Stimulated activated CD4-positive, alpha-beta T cell treated with anti-CD3 and anti-CD28 coated beads, TNF-alpha, amount 100 ng/mL, for 1 hour (primary cell): ENCODE data around the gene C9orf43.
"Not testable (repeated sequence)": the region's sequence is repeated elsewhere in the genome, so short reads cannot be mapped to it uniquely, and the experiment has no call there.

Experiments
- DNase-seq, 3 donors: peaks; one replicate each; pipeline ENCODE4 v3.0.0-alpha.2; 2020; ENCODE audit warnings: low read depth in 3 of 3, low spot score in 1 of 3

C9orf43 gene

DNA sequence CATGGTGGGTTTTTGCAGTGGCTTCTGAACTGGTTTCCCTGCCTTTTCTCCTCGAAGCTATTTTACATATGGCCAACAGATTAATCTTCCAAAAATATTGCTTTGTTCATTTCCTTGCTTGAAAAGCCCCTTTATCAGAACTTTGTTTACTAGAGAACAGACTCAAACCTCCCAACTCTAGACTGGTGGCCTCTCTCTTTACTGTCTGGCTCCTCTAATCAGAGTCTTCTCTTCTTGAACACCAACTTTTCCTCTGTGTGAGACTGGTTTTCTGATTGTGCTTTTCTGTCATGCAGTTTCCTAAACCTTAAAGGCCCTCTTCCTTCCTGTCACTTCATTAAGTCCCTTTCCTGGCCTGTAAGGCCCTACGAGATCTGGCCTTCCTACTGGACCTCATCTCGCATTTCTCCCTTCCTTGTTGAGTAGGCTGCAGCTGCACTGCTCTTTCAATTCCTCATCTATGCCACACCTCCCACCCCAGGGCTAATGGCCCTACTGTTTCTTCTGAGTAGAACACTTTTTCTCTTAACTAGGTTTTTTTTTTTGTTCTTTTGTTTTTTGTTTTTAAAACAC is 5.7 kb downstream of the C9orf43 start:
- no peak for DNase-seq

DNA sequence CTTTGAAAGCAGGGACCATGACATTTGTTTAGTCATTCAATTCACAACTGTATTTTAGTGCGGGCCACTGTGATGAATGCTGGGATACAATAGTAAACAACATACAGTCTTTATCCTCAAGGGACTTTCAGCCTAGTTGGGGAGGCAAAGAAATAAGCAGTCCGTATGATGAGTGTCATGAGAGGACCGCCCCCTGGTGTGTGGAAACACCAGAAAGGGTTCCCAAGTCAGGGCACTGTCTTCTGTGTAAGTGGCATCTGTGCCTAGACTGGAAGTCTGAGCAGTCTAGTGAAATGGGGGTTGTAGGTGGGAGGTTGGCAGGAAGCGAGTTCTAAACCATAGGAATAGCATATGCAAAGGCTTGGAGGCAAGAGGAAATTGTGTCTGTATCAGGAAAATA is 6.8 kb downstream of the C9orf43 start:
- no peak for DNase-seq

DNA sequence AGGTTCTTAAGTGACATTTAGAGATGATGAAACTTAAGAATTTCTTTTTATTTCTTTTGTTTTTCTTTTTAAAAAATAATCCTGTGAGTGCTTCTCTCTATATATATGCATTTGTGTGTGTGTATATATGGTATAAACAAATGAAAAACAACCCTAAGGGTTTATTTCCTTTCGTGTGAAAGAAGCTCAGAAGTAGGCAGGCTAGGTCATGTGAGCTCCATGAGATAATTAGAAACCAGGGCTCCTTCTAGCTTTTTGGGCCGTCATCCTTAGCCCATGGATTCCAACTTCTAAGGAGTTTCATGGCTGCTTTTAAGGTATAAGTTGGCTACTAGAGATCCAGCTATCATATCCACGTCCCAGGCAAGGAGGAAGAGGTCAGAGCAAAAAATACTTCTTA is 11.2 kb downstream of the C9orf43 start:
- DNase-seq: no peak

DNA sequence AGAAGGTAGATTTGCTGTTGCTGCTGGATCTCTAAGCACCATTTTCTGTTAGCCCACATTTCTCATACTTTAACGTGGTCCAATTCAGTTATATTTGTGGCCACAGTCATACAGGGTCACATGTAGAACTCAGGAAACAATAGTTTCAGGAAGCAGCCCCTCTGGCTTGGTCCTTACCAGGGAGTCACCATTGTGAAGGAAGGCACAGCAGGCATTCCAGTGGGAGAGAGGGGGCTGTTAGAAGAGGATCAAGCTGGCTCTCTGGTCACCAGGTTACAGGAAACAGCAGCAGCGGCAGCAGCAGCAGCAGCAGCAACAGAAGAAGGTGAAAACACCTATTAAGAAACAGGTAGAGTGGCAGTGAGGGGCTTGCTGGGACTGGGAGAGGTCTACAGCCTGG is 14.5 kb downstream of the C9orf43 start:
- no peak for DNase-seq

DNA sequence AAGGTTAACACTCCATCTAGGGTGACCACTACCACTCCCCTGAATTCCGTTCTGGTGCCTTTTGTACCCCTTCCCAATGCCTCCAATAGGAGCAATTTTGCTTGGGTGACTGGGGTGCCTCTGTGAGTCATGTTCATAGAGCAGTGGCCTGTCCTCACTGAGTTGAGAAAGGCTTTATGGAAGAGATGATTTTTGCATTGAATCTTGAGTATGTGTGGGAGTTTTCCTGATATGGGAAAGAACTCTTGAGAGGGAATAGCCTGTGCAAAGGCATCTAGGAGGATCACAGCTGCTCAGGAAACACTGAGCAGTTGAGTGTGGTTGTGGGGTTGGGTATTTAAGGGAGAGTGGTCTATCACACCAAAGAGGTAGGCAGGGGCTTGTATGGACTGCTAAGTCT is 16.2 kb downstream of the C9orf43 start:
- no peak for DNase-seq

DNA sequence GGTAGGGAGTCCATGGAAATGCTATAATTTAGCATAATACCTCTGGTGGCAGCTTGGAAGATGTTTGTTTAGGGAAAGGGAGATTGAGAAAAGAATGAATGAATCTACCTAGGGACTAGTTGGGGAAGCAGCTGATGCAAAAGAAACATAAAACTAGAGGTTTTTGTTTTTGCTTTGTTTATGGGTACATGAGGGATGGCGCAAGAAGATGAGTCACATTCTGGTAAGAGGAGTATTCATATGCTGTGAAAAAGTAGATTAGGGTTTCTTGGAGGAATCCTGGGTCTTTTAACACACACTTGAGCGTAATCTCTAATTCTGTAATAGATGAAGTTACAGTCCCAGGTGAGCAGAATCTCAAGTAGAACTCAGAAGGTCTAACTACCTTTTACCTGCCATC is 17.1 kb downstream of the C9orf43 start:
- no peak for DNase-seq

DNA sequence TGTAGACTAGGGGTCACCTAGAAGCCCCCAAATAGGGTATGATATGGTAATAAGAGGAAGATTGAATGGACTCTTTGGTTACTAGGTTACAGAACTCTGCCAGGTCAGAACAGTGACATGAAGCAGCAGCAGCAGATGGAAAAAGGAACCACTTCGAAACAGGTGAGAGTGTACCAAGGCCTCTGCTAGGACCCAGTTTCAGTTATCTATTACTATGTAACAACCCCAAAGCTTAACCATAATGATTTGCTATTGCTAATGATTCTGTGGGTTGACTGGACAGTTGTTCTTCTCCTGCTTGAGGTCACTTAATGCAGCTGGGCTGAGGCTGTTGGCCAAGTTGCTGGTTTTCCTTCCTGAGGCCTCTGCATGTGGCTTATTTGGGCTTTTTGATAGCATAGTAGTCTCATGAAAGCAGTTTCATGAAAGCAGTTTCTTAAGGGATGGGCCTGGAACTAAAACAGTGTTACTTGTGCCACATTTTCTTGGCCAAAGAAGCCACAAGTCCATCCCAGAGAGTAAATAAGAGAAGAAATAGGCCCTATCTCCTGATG is 17.6 kb downstream of the C9orf43 start:
- DNase-seq: no peak

DNA sequence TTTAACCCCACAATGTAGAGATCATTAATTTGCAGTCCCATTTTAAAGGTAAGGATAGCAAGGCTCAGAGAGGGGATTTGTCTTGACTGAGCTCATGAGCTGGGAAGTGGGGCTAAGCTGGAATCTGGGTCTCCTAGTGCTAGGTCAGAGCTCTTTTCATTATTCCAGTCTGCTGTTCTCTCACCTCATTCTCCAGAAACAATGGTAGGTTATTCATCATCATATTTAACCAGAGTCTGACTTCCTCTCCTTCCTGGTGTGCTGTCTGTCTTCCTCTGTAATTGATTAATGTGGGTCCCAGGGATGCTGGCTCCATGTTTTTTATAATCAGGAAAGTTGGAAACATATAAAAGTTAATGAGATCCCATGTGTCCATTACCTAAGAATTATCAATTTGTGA is 20.6 kb downstream of the C9orf43 start:
- DNase-seq: no peak

DNA sequence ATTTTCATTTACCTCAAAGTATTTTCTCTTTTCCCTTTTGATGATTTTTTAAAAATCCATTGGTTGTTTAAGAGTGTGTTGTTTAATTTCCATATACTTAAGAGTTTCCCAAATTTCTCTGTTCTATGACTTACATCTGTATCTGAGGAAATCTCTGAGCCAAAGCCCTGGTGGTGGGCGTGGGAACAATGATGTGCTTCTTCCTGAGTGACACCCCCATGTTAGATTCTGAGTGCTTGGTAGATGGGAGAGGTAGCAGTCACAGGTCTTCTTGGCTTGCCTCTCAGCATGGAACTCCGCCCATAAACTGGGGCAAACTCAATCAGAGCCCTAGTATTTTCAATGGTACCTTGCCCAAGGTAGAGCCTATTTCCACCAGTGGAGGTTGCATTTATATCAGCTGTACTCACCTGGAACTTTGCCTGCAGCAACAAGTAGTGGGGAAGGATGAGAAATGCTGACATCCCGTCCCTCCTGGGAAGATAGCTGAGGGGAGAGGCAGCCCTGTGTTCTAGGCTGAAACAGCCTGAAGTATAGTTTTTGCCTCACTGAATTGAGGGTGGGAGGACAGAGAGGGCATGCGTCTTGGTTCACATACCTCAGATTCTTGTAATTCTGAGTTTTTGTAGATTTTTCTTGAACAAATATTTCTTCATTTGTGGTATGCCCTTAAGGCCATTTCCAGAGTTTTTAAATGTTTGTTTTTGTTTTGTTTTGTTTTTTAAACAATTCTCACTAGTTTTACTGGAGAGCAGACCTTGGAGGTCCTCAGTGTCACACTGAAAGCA is 26.4 kb downstream of the C9orf43 start:
- no peak for DNase-seq

DNA sequence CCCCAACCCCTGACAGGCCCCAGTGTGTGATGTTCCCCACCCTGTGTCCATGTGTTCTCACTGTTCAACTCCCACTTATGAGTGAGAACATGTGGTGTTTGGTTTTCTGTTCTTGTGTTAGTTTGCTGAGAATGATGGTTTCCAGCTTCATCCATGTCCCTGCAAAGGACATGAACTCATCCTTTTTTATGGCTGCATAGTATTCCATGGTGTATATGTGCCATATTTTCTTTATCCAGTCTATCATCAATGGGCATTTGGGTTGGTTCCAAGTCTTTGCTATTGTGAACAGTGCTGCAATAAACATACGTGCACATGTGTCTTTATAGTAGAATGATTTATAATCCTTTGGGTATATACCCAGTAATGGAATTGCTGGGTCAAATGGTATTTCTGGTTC is 27.2 kb downstream of the C9orf43 start:
- not testable (repeated sequence) for DNase-seq

DNA sequence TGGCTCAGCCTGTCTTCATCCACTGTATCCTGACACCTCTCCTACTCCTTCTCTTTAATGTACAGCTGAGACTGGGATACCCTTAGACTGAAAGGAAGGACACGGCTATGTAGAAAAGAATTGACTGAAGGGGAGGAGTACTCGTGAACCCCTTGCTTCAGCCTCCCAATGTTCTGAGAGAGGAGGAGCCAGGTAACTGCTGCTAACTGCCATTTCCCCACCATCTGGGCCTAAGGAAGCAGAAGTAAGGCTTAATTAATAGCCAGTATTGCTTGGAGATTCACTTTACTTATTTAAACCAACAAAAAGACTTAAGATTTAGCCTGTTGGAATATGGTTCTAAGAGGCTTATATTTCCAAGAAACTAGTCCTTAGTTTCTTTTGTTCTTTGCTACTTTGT is 34.2 kb downstream of the C9orf43 start:
- DNase-seq: no peak

DNA sequence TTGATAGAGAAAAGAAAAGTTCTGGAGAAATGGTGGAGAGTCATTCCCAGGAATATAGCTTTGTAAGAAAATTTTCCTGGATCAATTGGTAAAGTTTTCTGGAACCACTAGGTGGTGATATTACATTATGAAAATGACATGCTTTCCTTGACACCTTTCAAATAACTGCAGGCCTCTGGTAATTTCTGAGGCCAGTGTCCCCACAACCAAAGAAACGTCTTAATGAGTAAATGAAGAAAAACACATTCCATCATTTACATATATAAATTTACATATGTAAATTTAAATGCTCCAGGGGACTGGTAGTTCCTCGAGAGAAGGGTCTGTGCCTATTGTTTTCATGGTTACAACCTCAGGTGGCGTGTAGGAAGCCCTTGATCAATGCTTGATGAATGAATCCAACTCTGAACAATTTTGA is 35.8 kb downstream of the C9orf43 start:
- no peak for DNase-seq

DNA sequence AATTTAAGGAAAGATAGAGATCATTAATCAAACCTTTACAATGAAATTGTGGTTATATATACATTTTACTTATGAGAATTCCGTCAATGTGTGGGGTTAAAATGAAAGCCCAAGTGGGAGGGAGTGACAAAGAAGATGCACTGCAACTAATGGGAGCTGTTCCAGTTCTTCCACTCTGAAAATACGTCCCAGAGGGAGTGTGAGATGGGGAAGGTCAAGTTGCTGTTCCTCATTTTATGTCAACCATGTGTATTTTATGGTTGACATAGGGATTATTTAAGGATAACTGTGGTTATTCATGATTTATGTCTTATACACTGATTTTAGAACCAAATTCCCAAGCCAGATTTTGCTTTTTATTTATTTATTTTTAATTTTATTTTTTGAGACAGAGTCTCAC is 38.8 kb downstream of the C9orf43 start:
- no peak for DNase-seq

DNA sequence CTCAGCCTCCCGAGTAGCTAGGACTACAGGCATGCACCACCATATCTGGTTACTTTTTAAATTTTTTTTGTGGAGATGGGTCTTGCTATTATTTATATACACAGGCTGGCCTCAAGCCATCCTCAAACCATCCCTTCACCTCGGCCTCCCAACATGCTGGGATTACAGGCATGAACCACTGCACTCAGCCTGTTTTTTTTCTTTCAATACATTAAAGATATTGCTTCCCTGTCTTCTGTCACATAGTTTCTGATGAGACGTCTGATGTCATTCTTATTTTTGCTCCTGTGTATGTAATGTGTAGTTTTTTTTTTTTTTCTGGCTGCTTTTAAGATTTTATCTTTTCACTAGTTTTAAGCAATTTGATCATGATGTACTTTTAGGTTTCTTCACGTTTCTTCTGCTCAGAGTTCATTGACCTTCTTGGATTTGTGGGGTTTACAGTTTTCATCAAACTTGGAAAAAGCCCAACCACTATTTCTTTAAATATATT is 41.6 kb downstream of the C9orf43 start:
- DNase-seq: no peak

DNA sequence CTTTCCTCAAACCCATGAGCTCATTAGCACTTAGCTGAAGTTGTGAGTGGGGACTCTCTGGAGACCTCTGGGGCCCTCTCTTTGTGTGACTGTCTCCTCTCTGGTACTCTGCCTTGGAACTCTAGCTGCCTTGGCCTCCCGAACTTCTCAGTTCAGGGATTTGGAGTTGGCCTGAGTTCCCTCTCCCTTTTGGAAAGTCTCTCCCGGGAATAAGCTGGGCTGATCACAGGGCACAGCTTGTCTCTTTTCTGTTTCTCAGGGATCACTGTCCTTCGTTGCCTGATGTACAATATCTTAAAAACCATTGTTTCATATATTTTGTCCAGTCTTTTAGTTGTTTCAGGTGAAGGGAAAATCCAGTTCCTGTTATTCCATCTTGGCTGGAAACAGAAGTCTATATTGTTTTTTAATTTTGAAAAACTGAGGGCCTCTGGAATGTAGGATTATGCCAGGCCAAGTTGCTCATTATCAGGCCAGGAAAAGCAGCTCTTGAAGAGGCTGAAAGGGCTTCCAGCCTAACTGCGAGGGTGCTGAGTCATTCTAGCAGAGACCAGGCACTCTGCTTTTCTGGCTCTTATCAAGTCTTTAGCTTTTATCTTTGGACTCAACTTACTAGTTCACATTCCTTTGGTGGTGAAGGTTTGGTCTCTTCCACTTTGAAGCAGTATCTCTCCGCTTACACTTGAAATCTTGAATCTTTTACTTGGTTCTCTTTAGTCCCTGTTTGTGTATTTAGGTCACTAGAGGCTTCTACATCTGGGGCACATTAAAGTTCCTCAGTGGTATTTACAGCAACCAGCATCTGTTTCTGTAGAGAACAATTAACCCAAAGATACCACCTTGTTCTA is 44.6 kb downstream of the C9orf43 start:
- DNase-seq: no peak

DNA sequence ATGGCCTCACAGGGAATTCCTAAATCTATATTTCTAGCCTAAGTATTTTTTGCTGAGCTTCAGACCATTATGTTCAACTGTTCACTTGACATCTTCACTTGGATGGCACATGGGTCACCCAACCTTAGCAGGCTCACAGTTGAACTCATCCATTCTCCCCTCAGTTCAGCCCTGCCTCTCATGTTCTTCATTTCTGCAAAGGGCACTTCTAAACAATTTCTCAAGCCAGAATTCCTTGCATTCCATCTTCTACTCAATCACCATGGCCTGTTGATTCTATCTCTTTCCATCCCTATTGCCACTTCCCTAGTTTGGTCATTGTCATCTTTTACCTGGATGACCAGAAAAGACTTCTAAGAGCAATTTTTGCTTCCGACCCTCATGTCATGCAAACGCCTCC is 45.7 kb downstream of the C9orf43 start:
- DNase-seq: no peak

DNA sequence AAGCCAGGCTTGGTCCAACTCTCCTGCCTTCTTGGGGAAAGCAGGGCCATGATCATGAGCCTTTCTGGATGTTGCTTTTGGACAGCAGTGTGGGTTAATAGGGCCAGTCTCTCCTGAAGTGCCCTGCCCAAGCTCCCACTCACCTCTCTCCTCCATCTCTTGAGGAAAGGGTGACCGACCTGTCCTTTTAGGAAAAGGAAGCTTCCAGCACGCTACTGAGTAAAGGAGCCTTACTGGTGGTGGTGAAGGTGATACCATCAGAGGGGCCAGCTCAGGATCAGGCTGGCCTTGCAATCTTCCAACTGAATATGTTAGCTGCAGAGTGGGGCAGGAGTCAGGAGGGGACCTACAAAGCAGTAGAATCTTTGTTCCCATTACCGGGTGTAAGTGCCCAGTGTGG is 50.7 kb downstream of the C9orf43 start:
- DNase-seq: no peak

DNA sequence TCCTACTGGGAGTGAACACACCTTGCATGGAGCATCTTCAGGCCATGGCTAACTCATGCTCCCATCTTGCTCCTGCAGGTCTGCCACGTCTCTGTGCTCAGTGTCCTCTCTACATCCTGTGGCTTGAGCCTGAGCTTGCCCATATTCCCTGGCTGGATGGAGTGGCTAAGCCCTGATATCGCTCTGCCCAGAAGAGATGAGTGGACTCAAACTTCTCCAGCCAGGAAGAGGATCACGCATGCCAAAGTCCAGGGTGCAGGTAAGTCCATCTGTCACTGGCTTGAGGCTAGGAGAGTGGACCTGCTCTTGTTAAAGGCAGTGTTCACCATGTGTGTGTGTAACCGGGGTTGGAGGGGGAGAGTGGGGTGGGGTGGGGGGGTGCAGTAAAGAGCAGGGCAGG is 51.4 kb downstream of the C9orf43 start:
- no peak for DNase-seq

DNA sequence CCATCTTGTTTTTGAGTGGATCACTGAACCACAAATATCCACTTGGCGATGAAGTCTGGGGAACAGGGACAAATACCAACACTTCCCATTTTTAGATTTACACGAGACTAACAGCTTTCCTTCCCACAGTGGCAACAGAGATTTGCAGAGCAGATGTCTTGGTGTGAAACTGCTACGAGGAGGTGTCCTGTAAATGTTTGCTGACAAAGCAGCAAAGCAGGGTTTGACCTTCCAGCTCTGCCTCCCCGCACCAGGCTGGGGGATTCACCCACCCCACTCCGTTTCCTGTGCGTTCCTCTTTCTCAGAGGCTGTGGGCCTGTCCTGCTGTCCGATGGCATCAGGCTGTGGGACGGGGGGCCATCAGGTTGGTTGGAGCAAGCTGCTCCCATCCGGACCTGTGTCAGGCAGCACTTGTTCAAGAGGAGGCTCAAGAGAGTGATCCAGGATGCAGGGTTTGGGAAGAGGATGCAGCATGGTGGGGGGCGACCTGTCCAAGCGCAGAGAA is 52.3 kb downstream of the C9orf43 start:
- no peak for DNase-seq

DNA sequence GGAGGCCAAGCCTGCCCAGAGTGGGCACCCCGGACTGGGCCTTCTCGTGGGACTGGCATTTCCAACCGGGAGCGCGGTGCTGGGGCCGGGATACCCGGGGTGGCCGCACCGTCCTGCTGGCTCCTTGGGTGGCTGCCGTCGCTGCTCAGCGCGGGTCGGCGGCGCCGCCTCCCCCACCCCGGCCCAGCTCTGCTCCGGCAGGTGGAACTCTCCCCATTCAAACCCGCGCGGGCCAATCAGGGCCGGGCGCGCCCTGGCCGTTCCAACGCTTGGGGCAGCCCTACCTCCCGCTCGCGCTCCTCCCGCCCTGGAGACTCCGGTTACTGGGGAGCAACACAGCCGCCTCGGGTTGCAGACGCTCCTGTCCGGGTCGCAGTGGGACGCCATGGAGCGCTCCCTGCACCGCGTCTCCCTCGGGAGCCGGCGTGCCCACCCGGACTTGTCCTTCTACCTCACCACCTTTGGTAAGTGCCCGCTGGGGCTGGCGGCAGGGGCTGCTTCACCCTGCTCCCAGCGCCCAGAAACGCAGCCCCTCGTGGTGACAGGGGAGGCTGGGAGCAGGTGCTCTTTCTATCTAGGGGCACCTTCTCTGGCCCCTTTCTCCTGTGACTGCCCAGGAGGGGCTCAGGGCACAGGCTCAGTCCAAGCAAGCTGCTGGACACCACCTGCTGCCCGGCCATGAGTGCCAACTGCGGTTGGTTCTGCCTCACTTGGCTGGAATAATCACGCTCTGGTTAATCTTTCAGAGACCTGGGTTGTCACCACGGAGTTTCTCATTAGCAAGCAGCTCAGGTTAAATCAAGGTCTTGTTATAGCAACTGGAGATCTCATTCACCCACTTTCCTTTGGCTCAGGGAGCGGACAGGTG is 53.1 kb downstream of the C9orf43 start, which contains the start of gene RGS3:
TSS of gene RGS3 (plus strand) at position 310 of the 868 bp plus-strand sequence. CDS start at position 386, 76 bp downstream.
- DNase-seq: no peak
